Nephron (organoid): Measurements from ENCODE around the gene KRTAP21-3.

Experiments used
- H3K27ac Mint-ChIP-seq, 3 experiments: 2 replicates each; pipeline ENCODE4 v1.8.0; 2020; ENCODE audit warnings: mixed read lengths in 3 of 3, mild to moderate bottlenecking in 2 of 3, moderate library complexity in 1 of 3
- H3K27me3 Mint-ChIP-seq: 2 replicates; pipeline ENCODE4 v1.8.0; 2021; ENCODE audit warnings: low read depth, mild to moderate bottlenecking, moderate library complexity, mixed read lengths
- H3K36me3 Mint-ChIP-seq: 2 replicates; pipeline ENCODE4 v1.8.0; 2020; ENCODE audit warnings: low read depth, mixed read lengths
- H3K4me1 Mint-ChIP-seq: 2 replicates; pipeline ENCODE4 v1.8.0; 2020; ENCODE audit warnings: mixed read lengths
- H3K4me3 Mint-ChIP-seq, 3 experiments: 2 replicates each; pipeline ENCODE4 v1.8.0; 2020; ENCODE audit warnings: mild to moderate bottlenecking in 3 of 3, mixed read lengths in 3 of 3, moderate library complexity in 2 of 3
- H3K9me3 Mint-ChIP-seq: 2 replicates; pipeline ENCODE4 v1.8.0; 2020; ENCODE audit warnings: mixed read lengths
- CTCF ChIP-seq, 3 experiments: fragments of 200-600 bp; sonication (generic); IDR thresholded peaks; one replicate each; pipeline ENCODE4 v1.5.0; 2021; ENCODE audit warnings: antibody characterized with exemption in 3 of 3; ENCODE audit not compliant: unreplicated experiment in 3 of 3

The KRTAP21-3 gene

GRCh38 chr21:30713766-30714165 is 4.8 kb downstream of the KRTAP21-3 start:
- Mint-ChIP-seq H3K4me1 (no peaks in the 10 kb centered on the region), H3K27ac (no peak overlapping the region), H3K4me3 (no peak overlapping the region), H3K9me3 (peaks cover 10% of the 10 kb centered on the region), H3K36me3 (no peaks in the 10 kb centered on the region), H3K27me3 (peaks cover 3% of the 10 kb centered on the region)
- no peak for TF ChIP-seq CTCF (IDR thresholded peaks at IDR 0.05; ENCODE audit: unreplicated experiment in 3 of 3)

- H3K27ac Mint-ChIP-seq, result no peak overlapping the region
- TF ChIP-seq CTCF (IDR thresholded peaks at IDR 0.05; ENCODE audit: unreplicated experiment in 3 of 3), result no peak
These were observed 8.1 kb downstream of the KRTAP21-3 start for GRCh38 chr21:30710499-30710898.

GRCh38 chr21:30707409-30707808 is 11.2 kb downstream of the KRTAP21-3 start:
- no peaks in the 10 kb centered on the region for H3K4me1 Mint-ChIP-seq

More at GRCh38 chr21:30710499-30710898, 8.1 kb downstream of the KRTAP21-3 start:
- H3K36me3 Mint-ChIP-seq, result no peaks in the 10 kb centered on the region
- peaks cover 10% of the 10 kb centered on the region for H3K9me3 Mint-ChIP-seq
- H3K27me3 Mint-ChIP-seq, result peaks cover 3% of the 10 kb centered on the region
- no peaks in the 10 kb centered on the region for H3K4me1 Mint-ChIP-seq
- H3K4me3 Mint-ChIP-seq, result no peak overlapping the region

GRCh38 chr21:30695956-30696355 is 22.6 kb downstream of the KRTAP21-3 start:
- peaks cover 25% of the 10 kb centered on the region for H3K9me3 Mint-ChIP-seq
- no peak overlapping the region for H3K27ac Mint-ChIP-seq
- no peaks in the 10 kb centered on the region for H3K4me1 Mint-ChIP-seq
- no peaks in the 10 kb centered on the region for H3K36me3 Mint-ChIP-seq
- H3K4me3 Mint-ChIP-seq, result no peak overlapping the region
- H3K27me3 Mint-ChIP-seq, result no peaks in the 10 kb centered on the region
- no peak for TF ChIP-seq CTCF (IDR thresholded peaks at IDR 0.05; ENCODE audit: unreplicated experiment in 3 of 3)

More at GRCh38 chr21:30707409-30707808, 11.2 kb downstream of the KRTAP21-3 start:
- H3K27ac Mint-ChIP-seq, result no peak overlapping the region
- no peaks in the 10 kb centered on the region for H3K36me3 Mint-ChIP-seq
- no peak for TF ChIP-seq CTCF (IDR thresholded peaks at IDR 0.05; ENCODE audit: unreplicated experiment in 3 of 3)
- H3K27me3 Mint-ChIP-seq, result peaks cover 3% of the 10 kb centered on the region
- no peak overlapping the region for H3K4me3 Mint-ChIP-seq
- peaks cover 7% of the 10 kb centered on the region for H3K9me3 Mint-ChIP-seq

- Mint-ChIP-seq H3K4me1 (no peaks in the 10 kb centered on the region), H3K27ac (no peak overlapping the region), H3K36me3 (no peaks in the 10 kb centered on the region), H3K27me3 (no peaks in the 10 kb centered on the region), H3K9me3 (peaks cover 3% of the 10 kb centered on the region), H3K4me3 (no peak overlapping the region)
- no peak for TF ChIP-seq CTCF (IDR thresholded peaks at IDR 0.05; ENCODE audit: unreplicated experiment in 3 of 3)
These were observed 28.8 kb downstream of the KRTAP21-3 start for GRCh38 chr21:30689822-30690221.

- Mint-ChIP-seq H3K36me3 (no peaks in the 10 kb centered on the region), H3K27ac (no peak overlapping the region), H3K9me3 (peaks cover 3% of the 10 kb centered on the region), H3K4me3 (no peak overlapping the region), H3K27me3 (no peaks in the 10 kb centered on the region), H3K4me1 (no peaks in the 10 kb centered on the region)
- no peak for TF ChIP-seq CTCF (IDR thresholded peaks at IDR 0.05; ENCODE audit: unreplicated experiment in 3 of 3)
These were observed 34.1 kb downstream of the KRTAP21-3 start for GRCh38 chr21:30684506-30684905.
